Measurements from ENCODE around the gene FYN. TPM values are rescaled to one million over a fixed set of nuclear protein-coding genes. Genes with fewer than 3 reads are reported as not detected.

FYN gene
- total and polyA plus RNA-seq, 2 of the 4 experiments (the other 2 are of a cell fraction) = 30.8 to 36.4 TPM

- no peak for TF ChIP-seq MAZ (IDR thresholded peaks at IDR 0.05; ENCODE audit: borderline replicate concordance, low read depth, low read length)
Measured at GRCh38 chr6:111864138-111865048, 8.9 kb downstream of the FYN start (continued).

DNA sequence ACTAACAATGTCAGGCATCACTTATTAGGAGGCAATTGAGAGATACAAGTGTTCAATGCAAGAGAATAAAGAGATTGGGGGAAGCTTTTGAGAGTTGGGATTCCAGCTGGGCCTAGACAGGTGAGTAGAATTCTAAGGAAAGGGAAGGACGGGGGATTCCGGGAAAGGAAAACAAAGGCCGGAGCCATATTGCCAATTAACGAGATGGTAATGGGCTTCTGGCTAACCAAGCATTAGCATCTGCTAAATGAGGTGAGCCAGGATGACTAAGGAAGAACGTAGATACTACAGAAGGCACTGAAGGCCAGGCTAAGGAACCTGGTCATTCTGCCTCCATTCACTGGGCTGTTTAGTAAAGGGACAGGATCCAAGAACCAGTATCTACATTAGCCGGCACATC, 10.5 kb downstream of the FYN start:
- H2BK5ac ChIP-seq (ENCODE audit: low read depth, low read length, poor library complexity, severe bottlenecking) = no peak overlapping the region
- no peak overlapping the region for H2BK15ac ChIP-seq (ENCODE audit: low read depth, low read length)
- TF ChIP-seq FOS (IDR thresholded peaks at IDR 0.05; ENCODE audit: low read depth, low read length) (no peak), RCOR1 (IDR thresholded peaks at IDR 0.05; ENCODE audit: insufficient replicate concordance, low read length) (no peak), RFX5 (IDR thresholded peaks at IDR 0.05; ENCODE audit: low read depth, low read length) (no peak), CEBPB (IDR thresholded peaks at IDR 0.05; ENCODE audit: low read depth, low read length) (no peak), CHD1 (IDR thresholded peaks at IDR 0.05; ENCODE audit: low read depth, low read length) (no peak), POLR2A (IDR thresholded peaks at IDR 0.05; ENCODE audit: low read depth, low read length) (no peak), MAZ (IDR thresholded peaks at IDR 0.05; ENCODE audit: borderline replicate concordance, low read depth, low read length) (no peak)
- TF ChIP-seq, protein P1, sequence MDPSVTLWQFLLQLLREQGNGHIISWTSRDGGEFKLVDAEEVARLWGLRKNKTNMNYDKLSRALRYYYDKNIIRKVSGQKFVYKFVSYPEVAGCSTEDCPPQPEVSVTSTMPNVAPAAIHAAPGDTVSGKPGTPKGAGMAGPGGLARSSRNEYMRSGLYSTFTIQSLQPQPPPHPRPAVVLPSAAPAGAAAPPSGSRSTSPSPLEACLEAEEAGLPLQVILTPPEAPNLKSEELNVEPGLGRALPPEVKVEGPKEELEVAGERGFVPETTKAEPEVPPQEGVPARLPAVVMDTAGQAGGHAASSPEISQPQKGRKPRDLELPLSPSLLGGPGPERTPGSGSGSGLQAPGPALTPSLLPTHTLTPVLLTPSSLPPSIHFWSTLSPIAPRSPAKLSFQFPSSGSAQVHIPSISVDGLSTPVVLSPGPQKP (IDR thresholded peaks at IDR 0.05; ENCODE audit: borderline replicate concordance, low read depth, low read length) = no peak
- H3K27me3 ChIP-seq (ENCODE audit: control insufficient read depth, insufficient read depth, low read length) = no peaks in the 10 kb centered on the region
- H3K4ac ChIP-seq (ENCODE audit: low read depth, low read length) = no peak overlapping the region
- no peak overlapping the region for H3K14ac ChIP-seq (replicated peaks; ENCODE audit: low read depth, low read length)
- H2BK120ac ChIP-seq (ENCODE audit: low read depth, low read length) = no peak overlapping the region
- peaks cover 26% of the 10 kb centered on the region; the same call in 1 of the 2 replicates for H4K20me1 ChIP-seq (ENCODE audit: insufficient read depth, low read length)
- no peak overlapping the region for H4K5ac ChIP-seq (ENCODE audit: low read depth, low read length)
- ChIA-PET CTCF (no interaction called here), POLR2A (ENCODE audit: unreplicated experiment) (no interaction called here)
- H3K9me1 ChIP-seq (ENCODE audit: insufficient read depth, low read length) = 0 out of 2 replicates have a peak, but pooled peaks cover 2% of the 10 kb centered on the region
- WGBS, 2 experiments (ENCODE audit: extremely low coverage in 2 of 2, insufficient read length in 1 of 2) = no CpG with 5 or more reads among the region's 6 CpGs
- intact Hi-C loops (cut with micrococcal nuclease) (no loop called here), dilution Hi-C loops (cut with HindIII; ENCODE audit: low sequenced_read_pairs, unreplicated experiment) (no loop called here), in situ Hi-C loops (cut with MboI; ENCODE audit: low sequenced_read_pairs) (no loop called here)
- no peak overlapping the region for H2AK9ac ChIP-seq (replicated peaks; ENCODE audit: low read depth, low read length, poor library complexity)
- no peak overlapping the region for H2BK20ac ChIP-seq (ENCODE audit: low read depth, low read length)
- no TSS peak for BruUV-seq (replicated peaks)
- ATAC-seq (ENCODE audit: low read depth) (no peak), DNase-seq (no peak)
- H2AK5ac ChIP-seq (ENCODE audit: low read depth, low read length) = no peak overlapping the region
- no peak overlapping the region for H3K4me2 ChIP-seq (ENCODE audit: low read depth, low read length)
- H3K27ac ChIP-seq (ENCODE audit: insufficient read depth, low read length) = no peak overlapping the region
- no peaks in the 10 kb centered on the region for H3K9me3 ChIP-seq (ENCODE audit: control insufficient read depth, insufficient read depth, low read length)
- no peak overlapping the region for H4K91ac ChIP-seq (ENCODE audit: insufficient read depth, low read depth, low read length)
- no peak overlapping the region for H2AFZ ChIP-seq (replicated peaks; ENCODE audit: low read length, poor library complexity)
- no peak overlapping the region for H4K8ac ChIP-seq (ENCODE audit: low read depth in 2 of 2, low read length in 2 of 2)
- H3K4me1 ChIP-seq (ENCODE audit: control insufficient read depth, insufficient read depth, low read length) = no peaks in the 10 kb centered on the region
- 0 out of 2 replicates have a peak, but pooled peaks cover 1% of the 10 kb centered on the region for H3K36me3 ChIP-seq (ENCODE audit: control insufficient read depth, insufficient read depth, low read length)
- no peak overlapping the region for H3K18ac ChIP-seq (ENCODE audit: low read depth, low read length)
- no peak overlapping the region for H3K56ac ChIP-seq (ENCODE audit: extremely low read depth, insufficient read depth, low read length)
- H3K4me3 ChIP-seq (ENCODE audit: insufficient read depth, low read depth, low read length) = no peak overlapping the region
- H3K23ac ChIP-seq (ENCODE audit: low read depth, low read length) = no peak overlapping the region
- H3K9ac ChIP-seq (ENCODE audit: low read depth, low read length) = no peak overlapping the region
- peaks cover 41 to 46% of the 10 kb centered on the region in 2 experiments for H3K79me1 ChIP-seq (ENCODE audit: low read depth in 1 of 2, low read length in 2 of 2)

All from IMR-90 (cell line).